Measurements from ENCODE around the gene UGT1A1.

The UGT1A1 gene

DNA sequence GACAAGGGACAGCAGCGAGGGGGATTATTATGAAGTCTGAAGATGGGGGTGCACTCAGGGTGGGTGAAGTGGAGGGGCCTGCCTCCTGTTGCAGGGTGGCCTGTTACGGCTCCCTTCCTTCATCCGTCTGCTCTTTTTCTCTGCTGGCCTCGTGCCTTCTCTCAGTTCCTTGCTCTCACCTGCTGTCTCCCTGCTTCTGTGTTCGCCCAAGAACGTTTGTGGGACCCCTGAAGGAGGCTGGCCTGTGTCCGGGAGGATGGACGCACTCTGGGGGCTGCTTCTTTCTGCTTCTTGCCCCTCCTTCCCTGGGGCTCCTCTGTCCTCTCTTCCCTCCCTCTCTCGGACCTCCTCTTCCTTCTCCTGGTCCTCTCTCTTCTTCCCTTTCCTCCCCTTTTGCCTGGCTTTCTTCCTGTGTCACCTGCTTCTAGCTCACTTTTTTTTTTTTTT is 31.8 kb downstream of the UGT1A1 start:
- Mint-ChIP-seq H3K9me3 (no peaks in the 10 kb centered on the region), H3K27me3 (ENCODE audit: low read depth) (peaks cover 13% of the 10 kb centered on the region), H3K36me3 (ENCODE audit: low read depth) (no peaks in the 10 kb centered on the region), H3K4me1 (no peaks in the 10 kb centered on the region), H3K27ac (no peak overlapping the region), H3K4me3 (no peak overlapping the region)
- TF ChIP-seq, protein P1, sequence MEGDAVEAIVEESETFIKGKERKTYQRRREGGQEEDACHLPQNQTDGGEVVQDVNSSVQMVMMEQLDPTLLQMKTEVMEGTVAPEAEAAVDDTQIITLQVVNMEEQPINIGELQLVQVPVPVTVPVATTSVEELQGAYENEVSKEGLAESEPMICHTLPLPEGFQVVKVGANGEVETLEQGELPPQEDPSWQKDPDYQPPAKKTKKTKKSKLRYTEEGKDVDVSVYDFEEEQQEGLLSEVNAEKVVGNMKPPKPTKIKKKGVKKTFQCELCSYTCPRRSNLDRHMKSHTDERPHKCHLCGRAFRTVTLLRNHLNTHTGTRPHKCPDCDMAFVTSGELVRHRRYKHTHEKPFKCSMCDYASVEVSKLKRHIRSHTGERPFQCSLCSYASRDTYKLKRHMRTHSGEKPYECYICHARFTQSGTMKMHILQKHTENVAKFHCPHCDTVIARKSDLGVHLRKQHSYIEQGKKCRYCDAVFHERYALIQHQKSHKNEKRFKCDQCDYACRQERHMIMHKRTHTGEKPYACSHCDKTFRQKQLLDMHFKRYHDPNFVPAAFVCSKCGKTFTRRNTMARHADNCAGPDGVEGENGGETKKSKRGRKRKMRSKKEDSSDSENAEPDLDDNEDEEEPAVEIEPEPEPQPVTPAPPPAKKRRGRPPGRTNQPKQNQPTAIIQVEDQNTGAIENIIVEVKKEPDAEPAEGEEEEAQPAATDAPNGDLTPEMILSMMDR (IDR thresholded peaks at IDR 0.05; ENCODE audit: unreplicated experiment in 3 of 3), result no peak

DNA sequence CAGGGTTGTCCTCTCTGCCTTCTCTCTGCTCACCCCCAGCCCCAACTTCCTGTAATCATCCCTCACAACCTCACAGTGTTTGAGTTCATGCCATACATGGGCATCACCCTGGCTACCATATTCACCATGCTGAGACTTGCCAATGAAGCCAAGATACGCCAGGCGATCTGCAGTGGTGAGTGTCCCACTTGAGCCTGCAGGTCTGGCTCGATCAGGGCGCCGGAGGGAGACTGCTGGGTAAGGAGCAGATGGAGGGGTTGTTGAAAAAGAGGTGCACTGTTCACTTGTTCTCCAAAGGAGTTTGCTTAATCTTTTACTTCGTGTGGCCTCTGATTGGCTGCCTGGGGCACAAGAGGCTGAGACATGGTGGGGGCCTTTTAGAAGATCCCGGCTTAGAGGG is 32.6 kb downstream of the UGT1A1 start:
- Mint-ChIP-seq H3K4me3 (no peak overlapping the region), H3K4me1 (no peaks in the 10 kb centered on the region)
- TF ChIP-seq, protein P1 (IDR thresholded peaks at IDR 0.05; ENCODE audit: unreplicated experiment in 3 of 3), result no peak

DNA sequence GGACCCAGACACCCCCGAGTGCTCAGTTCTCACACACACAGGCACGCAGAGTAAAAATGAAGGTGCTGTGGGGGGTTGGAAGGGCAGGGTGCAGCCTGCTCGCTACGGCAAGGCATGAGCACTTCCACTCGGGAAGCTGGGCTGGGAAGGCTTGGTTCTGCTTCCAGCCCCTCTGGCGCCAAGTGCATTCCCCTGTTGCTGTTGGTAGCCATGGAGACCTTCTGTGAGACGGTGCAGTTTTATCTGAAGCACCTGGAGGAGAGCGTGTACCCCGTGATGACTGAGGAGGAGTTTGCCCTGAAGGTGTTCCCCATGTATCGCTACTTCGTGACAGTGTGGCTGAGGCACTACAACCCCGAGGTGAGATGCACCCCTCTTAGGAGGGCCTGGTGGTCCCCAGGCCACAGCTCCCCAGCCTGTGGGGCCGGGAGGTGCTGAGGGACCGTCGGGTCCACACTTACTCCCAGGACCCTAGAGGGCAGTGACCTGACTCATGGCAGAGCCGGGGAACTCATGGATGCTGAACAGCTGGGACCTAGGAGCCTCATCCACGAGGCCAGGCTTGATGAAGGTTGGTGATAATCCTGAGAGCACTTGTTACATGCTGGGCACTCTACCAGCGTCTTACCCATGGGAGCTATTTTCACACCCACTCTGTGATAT is 33.5 kb downstream of the UGT1A1 start:
- Mint-ChIP-seq H3K4me3 (no peak overlapping the region), H3K9me3 (no peaks in the 10 kb centered on the region), H3K4me1 (no peaks in the 10 kb centered on the region), H3K27me3 (ENCODE audit: low read depth) (peaks cover 13% of the 10 kb centered on the region), H3K36me3 (ENCODE audit: low read depth) (no peaks in the 10 kb centered on the region), H3K27ac (no peak overlapping the region)
- TF ChIP-seq, protein P1 (IDR thresholded peaks at IDR 0.05; ENCODE audit: unreplicated experiment in 3 of 3), result no peak

More for the DNA sequence above, 32.6 kb downstream of the UGT1A1 start:
- Mint-ChIP-seq H3K27me3 (ENCODE audit: low read depth) (peaks cover 13% of the 10 kb centered on the region), H3K36me3 (ENCODE audit: low read depth) (no peaks in the 10 kb centered on the region), H3K9me3 (no peaks in the 10 kb centered on the region), H3K27ac (no peak overlapping the region)

DNA sequence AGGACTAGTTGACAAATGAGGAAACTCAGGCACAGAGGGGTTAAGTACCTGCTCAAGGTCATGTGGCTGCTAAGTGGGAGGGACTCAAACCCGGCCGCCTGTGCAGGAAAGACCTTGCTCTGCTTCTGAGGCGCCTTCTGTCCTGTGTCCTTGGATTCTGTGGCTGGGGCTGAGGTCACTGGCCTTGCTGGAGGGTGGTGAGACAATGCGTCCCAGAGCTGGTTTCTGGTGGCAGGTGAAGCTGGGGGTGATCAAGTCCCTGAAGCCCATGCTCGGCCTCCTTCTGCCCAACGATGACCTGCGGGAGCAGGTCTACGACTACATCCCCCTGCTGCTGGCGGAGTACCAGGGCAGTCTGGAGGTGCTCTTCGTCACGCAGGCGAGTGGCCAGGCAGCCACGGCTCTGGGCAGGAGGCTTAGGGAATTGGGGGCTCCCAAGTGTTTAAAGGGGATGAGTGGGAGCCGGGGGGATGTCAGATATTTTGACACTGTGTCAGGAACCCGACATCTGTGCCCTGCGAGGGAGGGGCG is 34.1 kb downstream of the UGT1A1 start:
- H3K4me3 Mint-ChIP-seq, result no peak overlapping the region
- no peaks in the 10 kb centered on the region for H3K36me3 Mint-ChIP-seq (ENCODE audit: low read depth)
- no peak overlapping the region for H3K27ac Mint-ChIP-seq
- TF ChIP-seq, protein P1 (IDR thresholded peaks at IDR 0.05; ENCODE audit: unreplicated experiment in 3 of 3), result no peak
- H3K27me3 Mint-ChIP-seq (ENCODE audit: low read depth), result peaks cover 17% of the 10 kb centered on the region
- no peaks in the 10 kb centered on the region for H3K4me1 Mint-ChIP-seq
- H3K9me3 Mint-ChIP-seq, result no peaks in the 10 kb centered on the region

DNA sequence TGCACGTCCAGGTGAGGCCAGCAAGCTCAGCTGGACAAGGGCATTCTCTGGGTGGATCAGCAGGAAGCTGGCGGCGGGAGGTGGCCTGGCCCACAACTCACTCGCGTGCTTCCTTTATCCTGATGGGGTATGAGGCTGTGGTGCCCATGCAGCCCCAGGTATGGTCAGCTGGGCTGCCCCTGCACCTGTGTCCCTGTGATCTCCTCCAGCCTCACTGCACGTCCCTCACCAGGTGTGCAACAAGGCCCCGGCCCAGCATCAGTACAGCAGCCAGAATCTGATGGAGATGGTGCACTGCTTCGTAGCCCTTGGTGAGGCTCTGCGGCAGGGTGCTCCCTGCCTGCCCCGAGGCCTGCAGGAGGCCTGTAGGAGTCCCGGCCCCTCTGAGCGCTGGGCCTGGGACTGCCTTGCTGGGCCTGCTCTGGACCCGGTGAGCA is 35.7 kb downstream of the UGT1A1 start:
- Mint-ChIP-seq H3K4me3 (no peak overlapping the region), H3K27me3 (ENCODE audit: low read depth) (peaks cover 13% of the 10 kb centered on the region), H3K9me3 (peaks cover 4% of the 10 kb centered on the region), H3K4me1 (no peaks in the 10 kb centered on the region), H3K27ac (no peak overlapping the region), H3K36me3 (ENCODE audit: low read depth) (no peaks in the 10 kb centered on the region)
- TF ChIP-seq, protein P1 (IDR thresholded peaks at IDR 0.05; ENCODE audit: unreplicated experiment in 3 of 3), result no peak

DNA sequence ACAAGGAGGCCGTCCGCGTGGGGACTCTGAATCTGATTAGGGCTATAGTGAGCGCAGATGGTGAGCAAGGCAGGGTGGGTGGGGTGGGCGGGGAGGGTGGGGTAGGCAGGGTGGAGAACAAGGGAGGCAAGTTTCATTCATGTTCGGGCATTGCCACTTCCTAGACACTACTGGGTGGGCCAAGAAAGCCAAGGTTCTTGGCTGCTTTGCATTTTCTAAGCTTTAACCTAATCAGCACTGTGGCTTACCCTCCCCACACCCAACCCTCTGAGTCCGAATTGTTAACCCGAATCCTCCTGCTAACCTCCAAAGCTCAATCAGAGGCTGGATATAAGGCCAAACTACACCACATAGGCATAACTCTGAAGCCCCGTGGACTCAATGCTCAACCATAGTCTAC is 36.2 kb downstream of the UGT1A1 start:
- TF ChIP-seq, protein P1 (IDR thresholded peaks at IDR 0.05; ENCODE audit: unreplicated experiment in 3 of 3), result no peak
- no peak overlapping the region for H3K4me3 Mint-ChIP-seq
- H3K36me3 Mint-ChIP-seq (ENCODE audit: low read depth), result no peaks in the 10 kb centered on the region
- no peaks in the 10 kb centered on the region for H3K4me1 Mint-ChIP-seq
- H3K27ac Mint-ChIP-seq, result no peak overlapping the region
- H3K9me3 Mint-ChIP-seq, result peaks cover 4% of the 10 kb centered on the region
- H3K27me3 Mint-ChIP-seq (ENCODE audit: low read depth), result peaks cover 9% of the 10 kb centered on the region

All from nephron (organoid).